WI38 (cell line): ENCODE results near the gene PRKCI.

ENCODE experiments used
- H3K4me3 ChIP-seq: 2 replicates; pipeline ENCODE4 v1.5.1; 2011; ENCODE audit warnings: low read depth, mild to moderate bottlenecking, control low read depth, low read length
- CTCF ChIP-seq: IDR thresholded peaks from 2 replicates; pipeline ENCODE4 v1.5.1; 2012; ENCODE audit warnings: low read depth, mild to moderate bottlenecking, control low read depth, low read length

PRKCI gene

GRCh38 chr3:170352936-170353335, 130.7 kb downstream of the PRKCI start:
- H3K4me3 ChIP-seq = no peak overlapping the region
- no peak for TF ChIP-seq CTCF

GRCh38 chr3:170353485-170353884, 131.3 kb downstream of the PRKCI start:
- no peak overlapping the region for H3K4me3 ChIP-seq
- TF ChIP-seq CTCF = no peak

- no peak overlapping the region for H3K4me3 ChIP-seq
- no peak for TF ChIP-seq CTCF
Measured at GRCh38 chr3:170354760-170355159, 132.5 kb downstream of the PRKCI start.
